Right lung (tissue), 5 donors: Measurements from ENCODE around the gene SLC22A23. TPM values are rescaled to one million over a fixed set of nuclear protein-coding genes. Genes with fewer than 3 reads are reported as not detected.
"Not testable (repeated sequence)": the region's sequence is repeated elsewhere in the genome, so short reads cannot be mapped to it uniquely, and the experiment has no call there.

Experiments
- DNase-seq, 2 donors: peaks; one replicate each; pipeline ENCODE4 v3.0.0-alpha.2; 2013
- polyA plus RNA-seq, 5 donors: library from polyadenylated mRNA; unstranded; fragments of 120-200 nt; gene quantifications; one replicate each; pipeline versions ENCODE4 v1.2.1 to v1.2.3, GENCODE V29; 2013; ENCODE audit warnings: inconsistent platforms in 1 of 5, low replicate concordance in 1 of 5; ENCODE audit not compliant: insufficient read length in 5 of 5, insufficient read depth in 1 of 5

The SLC22A23 gene
- polyA plus RNA-seq, 5 donors: 16.2 to 24.7 (median 18.1) TPM

- no peak for DNase-seq
Measured at GRCh38 chr6:3385660-3386151, 71.1 kb downstream of the SLC22A23 start.

- not testable (repeated sequence) for DNase-seq
Measured at GRCh38 chr6:3385181-3385580, 71.7 kb downstream of the SLC22A23 start.

DNA sequence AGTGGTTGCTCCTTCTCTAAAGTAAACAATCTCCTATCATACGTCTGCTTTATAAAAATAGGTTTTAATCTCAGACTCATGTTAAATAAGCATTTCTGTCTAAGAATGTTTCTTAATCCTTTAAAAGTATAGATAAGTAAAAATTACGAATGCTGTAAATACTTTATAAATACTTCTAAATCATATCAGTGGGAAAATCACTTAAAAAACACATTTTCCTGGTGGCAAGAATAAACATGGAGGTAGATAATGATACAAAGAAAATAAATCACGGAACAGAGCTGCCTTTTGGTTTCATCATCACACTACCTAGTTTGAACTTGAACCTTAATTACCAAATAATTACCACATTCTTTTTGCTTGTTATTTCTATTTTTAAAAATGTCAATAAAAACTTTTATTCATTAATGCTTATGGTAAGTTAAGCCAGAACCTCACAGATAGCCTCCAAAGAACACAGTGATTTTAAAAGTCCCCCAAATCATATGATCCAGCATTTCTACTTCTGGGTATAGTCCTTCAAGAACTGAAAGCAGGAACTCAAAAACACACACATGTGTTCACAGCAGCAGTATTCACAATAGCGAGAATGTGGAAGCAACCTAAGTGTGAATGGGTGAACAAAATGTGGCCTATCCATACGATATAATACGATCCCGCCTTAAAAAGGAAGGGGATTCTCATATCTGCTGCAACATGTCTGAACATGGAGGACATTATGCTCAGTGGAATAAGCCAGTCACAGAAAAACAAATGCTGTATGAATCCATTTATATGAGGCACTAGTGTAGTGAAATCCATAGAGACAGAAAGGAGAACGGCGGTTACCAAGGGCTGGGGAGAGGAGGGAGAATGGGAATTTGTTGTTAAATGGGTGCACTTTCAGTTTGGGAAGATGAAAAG lies 72.4 kb downstream of the SLC22A23 start:
- no peak for DNase-seq

DNA sequence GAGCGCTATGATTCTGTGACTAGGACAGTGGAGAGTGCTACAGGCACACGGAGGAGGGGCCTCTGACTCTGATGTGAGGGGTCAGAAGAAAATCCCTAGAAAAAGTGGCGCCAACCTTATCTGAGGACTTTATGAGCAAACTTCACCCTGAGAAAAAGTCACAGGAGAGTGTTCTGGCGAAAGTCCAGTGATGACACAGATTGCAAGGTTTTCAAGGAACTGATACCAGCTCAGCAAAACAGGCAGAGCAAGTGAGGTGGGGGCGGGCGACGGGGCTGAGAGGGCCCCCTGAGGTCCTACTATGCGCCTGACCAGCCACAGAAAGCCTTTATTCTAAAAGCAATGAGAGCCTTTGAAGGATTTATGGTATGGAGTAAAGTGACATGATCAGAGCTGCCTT lies 73.3 kb downstream of the SLC22A23 start:
- no peak for DNase-seq

DNA sequence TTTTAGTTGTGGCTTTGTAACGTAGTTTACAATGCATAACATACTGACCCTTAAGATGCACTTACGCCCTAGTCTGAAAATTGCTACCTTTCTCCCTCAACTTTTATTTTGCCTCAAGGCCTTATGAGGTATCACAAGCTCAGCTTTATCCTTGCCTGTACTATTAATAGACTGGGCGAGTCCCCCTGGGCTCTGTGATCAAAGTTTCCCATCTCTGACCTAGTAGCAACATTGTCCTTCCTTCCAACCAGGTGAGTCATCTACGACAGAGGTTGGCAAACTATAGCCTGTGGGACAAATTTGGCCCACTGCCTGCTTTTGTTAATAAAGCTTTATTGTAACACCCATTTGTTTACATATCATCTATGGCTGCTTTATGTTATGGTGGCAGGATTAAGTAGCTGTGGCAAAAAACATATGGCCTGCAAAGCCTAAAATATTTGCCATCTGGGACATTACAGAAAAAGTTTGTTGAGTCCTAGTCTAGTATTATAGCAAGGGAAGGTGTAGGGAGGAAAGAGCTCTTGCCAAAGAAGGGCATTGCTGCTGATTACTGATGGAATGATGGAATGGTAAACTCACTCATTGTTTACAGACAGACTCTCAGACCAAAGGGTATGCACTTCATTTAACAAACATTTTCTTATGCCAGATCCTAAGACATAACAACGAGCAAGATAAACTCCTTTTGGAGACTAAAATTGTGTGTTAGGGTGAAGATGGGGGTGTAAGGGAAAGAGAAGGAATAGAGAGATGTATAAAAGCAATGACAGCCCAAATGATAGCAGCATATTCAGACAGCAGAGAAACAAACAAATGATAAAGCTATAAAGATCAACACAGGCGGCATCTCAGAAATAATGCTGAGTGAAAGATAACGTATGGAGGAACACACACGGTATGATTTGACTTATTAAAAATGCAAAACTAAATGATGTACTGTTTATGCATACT lies 74.2 kb downstream of the SLC22A23 start:
- DNase-seq: no peak

DNA sequence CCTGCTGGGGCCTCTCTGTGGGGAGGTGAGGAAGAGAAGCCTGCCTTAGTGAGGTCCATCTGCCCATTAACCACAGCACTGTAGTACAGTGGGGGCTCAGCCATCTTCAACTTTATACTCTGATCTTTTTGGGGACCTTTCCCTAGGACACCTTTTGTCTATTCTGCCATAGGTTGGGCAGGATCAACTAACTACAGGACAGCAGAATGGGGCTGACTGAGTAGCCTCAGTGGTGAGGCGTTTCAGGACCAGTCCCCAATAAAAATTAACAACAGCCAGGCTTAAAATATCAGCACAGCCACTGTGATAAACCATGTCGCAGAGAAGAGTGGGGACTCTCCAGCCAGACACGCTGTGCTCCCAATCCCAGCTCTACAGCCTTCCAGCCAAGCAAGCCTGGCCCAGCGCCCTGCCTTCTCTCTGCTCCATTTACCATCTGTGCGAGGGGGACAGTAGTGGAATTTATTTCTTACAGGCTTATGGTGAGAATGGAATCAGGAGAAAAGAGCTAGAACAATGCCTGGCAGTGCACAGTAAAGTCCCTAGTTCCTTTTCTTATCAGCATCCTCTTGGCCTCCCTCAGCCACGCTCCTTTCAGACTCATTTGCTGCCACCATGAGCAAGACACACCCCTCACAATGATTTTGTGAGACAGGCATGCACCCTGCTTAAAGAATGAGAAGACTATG lies 75.5 kb downstream of the SLC22A23 start:
- no peak for DNase-seq

DNA sequence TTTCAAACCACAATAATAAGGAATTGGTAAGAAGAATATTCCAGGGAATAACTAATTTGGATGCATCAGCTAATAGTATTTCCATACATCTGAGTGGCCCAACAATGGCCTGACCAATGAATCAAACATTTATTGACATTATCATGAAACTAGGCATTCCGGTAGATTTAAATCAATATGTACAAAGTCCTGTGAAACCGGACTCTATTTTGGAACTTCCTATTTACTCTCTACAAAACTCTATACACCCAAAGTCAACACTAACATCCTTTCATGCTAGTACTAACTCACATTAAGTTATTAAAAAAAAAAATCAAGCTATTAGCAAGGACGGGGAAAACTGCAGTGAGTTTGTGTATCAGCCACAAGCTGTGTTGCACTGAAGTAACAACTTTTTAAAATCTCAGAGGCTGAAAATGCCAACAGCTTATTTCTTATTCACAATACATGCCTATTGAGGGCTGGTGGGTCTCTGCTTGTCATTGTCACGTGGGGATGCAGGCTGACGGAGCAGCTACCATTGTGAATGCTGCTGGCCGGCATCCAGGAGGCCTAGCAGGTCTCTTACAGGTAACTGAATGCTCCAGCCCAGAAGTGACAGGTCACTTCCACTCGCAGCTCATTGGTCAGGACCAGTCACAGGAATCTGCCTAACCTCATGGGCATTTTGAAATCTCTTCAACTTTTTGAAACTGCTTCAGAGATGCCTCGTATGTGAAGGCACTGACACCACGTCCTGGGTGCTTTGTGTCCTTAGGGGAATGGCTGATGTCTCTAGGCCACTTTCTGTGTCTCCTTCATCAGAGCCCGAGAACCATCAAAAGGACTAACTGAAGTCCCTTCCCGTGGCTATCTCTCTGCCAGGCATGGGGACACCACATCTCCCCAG lies 76.3 kb downstream of the SLC22A23 start:
- no peak for DNase-seq

DNA sequence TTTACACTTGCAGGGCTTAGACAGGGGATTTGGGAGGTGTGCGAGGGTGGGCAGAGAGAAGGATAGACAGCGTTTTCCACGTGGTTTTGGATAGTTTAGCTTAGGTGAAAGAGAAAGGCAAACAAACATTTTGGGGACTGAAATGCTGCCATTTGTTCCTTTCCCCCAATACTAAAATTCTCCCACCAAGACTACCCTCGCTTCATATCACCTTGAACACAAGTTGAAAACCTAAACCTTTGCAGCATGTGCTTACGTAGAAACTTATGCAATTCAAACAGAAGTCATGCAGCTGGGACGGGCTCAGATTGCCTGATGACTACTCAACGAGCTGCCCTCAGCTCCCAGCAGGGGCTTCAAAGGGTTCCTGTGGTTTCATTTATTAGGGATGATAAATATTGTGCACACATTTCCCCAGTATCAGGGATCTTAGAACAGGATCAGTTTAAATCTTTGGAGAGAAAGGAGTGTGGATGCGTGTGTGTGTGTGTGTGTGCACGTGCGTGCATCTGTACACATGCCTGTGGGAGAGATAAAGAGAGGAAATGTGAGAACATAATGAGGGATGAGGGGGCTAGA lies 77.3 kb downstream of the SLC22A23 start:
- DNase-seq: no peak

- DNase-seq: not testable (repeated sequence)
Measured at GRCh38 chr6:3378808-3379207, 78.0 kb downstream of the SLC22A23 start.

GRCh38 chr6:3378398-3378782 lies 78.5 kb downstream of the SLC22A23 start:
- not testable (repeated sequence) for DNase-seq

DNA sequence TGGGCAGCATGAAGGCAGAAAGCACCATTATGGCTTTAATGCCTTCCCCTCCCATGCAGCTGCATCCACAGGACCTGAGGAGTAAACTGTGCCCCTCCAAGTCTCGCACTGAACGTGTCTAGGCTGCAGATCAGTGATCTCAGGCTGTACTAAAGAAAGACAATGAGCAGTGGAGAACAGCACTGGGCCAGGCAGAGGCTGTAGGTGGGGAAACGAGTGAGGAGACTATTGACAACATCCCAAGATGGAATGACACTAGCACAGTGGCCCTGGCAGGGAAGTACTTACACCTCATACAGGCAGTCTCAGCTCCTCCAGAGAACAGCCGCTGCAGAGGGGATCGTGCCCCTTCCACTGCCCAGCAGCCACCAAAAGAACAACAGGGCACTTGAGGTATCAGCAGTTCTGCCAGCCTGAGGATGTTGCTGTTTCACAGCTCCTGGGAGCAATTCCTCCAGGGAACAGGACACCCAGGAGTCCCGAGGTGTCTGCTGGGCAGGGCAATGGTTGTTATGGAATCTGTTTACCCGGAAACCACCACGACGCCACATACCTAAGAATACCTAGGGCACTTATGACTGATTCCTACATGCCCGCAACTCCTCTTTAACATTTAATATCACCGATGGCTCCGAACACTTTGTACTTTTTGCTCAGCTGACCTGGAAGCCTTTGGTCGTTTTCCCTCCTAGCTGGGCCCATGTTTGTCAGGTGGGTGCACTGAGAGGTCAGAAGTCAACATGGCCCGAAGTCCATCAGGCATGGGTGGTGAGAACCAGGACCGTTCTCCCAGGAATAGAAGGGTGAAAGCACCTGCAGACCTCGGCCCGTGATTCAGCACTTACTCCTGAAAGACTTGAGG lies 79.1 kb downstream of the SLC22A23 start:
- no peak for DNase-seq

- no peak for DNase-seq
Measured at GRCh38 chr6:3376893-3377535, 79.8 kb downstream of the SLC22A23 start.

GRCh38 chr6:3376064-3376463 lies 80.8 kb downstream of the SLC22A23 start:
- DNase-seq: no peak

GRCh38 chr6:3373597-3374203 lies 83.2 kb downstream of the SLC22A23 start:
- no peak for DNase-seq

GRCh38 chr6:3372912-3373554 lies 83.8 kb downstream of the SLC22A23 start:
- DNase-seq: no peak

DNA sequence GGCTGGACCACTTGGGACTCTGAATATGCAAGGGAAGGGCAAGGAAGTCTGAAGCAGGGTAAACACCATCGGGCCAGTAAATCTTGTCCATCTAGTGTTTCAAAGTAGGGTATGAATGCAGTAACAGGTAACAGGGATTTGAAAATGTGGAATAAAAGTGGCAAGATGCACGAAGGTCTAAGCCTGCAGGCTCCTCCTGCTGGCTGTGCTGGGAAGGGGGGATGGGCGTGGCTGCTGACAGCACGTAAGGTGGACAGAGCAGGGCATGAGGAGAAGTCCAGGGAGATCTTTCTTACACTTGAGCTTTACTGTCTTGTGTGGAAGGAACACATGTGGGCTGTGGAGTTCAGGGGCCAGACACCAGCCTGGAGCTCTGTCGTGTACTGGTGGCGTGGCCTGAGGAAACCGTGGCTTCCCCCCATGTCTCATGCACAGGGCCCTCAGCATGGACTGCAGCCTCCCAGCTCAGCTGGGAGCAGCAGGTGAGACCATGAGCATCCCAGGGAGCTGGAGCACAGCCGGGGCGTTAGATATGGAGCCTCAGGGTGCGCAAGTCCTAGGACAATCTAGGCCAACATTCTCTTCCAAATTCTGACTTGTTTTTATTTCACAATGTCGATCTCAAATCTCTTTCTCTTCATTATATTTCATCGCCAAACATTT lies 84.5 kb downstream of the SLC22A23 start:
- DNase-seq: no peak
